Ascending aorta (tissue), 2 donors: Measurements from ENCODE around the gene KLHDC7B. TPM values are rescaled to one million over a fixed set of nuclear protein-coding genes. Genes with fewer than 3 reads are reported as not detected.

Experiments
- DNase-seq, 2 donors: peaks; one replicate each; pipeline ENCODE4 v3.0.0-alpha.2; 2019; ENCODE audit warnings: low spot score in 2 of 2
- H3K27ac ChIP-seq, 2 donors: fragments of 200-600 bp; sonication (generic); one replicate each; pipeline ENCODE4 v1.5.1; 2016 to 2017; ENCODE audit warnings: mild to moderate bottlenecking in 1 of 2
- H3K27me3 ChIP-seq: fragments of 200-600 bp; sonication (generic); one replicate; pipeline ENCODE4 v1.5.1; 2017
- H3K36me3 ChIP-seq, 2 donors: fragments of 200-600 bp; sonication (generic); one replicate each; pipeline ENCODE4 v1.5.1; 2016
- H3K4me1 ChIP-seq, 2 donors: fragments of 200-600 bp; sonication (generic); one replicate each; pipeline ENCODE4 v1.5.1; 2016 to 2017; ENCODE audit warnings: mild to moderate bottlenecking in 1 of 2
- H3K4me3 ChIP-seq, 2 donors: fragments of 200-600 bp; sonication (generic); one replicate each; pipeline ENCODE4 v1.5.1; 2016 to 2017; ENCODE audit warnings: mild to moderate bottlenecking in 1 of 2
- H3K9me3 ChIP-seq, 2 donors: fragments of 200-600 bp; sonication (generic); one replicate each; pipeline ENCODE4 v1.5.1; 2016
- intact Hi-C: fragments of 100-400 bp; cut with DNase I; formaldehyde crosslinking; loops from one replicate; pipeline ENCODE4 v1.15.1; 2023
- total RNA-seq: library from RNA; depleted of rRNA; stranded (reverse); fragments of >200 nt; gene quantifications from one replicate; pipeline ENCODE4 v1.1.0, GENCODE V29; 2016
- TF ChIP-seq, protein P1 (sequence below), 3 experiments: fragments of 200-600 bp in 2 of 3; fragments of 450-650 bp in 1 of 3; sonication (generic) in 2 of 3; IDR thresholded peaks; one replicate each; pipeline ENCODE4 v1.5.1; 2016 to 2019; ENCODE audit warnings: antibody characterized with exemption in 3 of 3, mild to moderate bottlenecking in 1 of 3, moderate library complexity in 1 of 3

KLHDC7B gene
- total RNA-seq, 1 donor from 2014 or later, result not detected

DNA sequence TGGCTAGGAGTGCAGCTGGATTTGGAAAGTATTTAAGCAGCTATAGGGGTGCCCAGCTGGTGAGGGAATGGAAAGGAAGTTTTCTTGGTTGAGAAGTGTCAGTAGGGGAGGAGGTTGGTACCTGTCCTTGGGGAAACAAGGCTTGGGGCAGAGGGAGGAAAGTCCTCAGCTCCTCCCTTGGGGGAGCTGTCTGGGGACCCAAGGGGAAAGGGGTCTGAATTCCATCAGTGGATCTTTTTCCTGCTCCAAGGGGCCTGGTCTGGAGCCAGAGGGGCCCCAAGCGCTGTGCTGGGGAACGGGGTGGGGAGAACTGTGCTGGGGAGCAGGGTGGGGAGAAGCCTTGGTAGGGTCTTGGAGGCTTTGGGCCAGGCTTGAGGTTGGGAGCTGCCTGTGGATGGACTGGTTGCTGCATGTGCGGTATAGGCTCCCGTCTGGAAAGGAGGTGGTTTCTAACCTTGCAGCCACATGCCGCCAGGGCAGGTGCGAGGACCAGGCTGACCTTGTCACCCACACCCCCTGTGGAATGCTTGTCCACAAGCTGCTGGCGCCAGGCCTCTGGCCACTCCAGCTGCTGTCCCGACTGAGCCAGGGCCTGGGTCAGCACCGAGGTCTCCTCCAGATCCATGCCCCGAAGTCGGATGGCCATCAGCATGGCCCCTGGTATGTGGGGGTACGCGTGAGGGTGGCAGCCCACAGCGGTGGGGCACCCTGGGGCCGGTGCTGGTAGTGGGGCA is 16.9 kb upstream of the KLHDC7B start:
- H3K27me3 ChIP-seq, result peaks cover 11% of the 10 kb centered on the region
- peaks cover 0 to 3% of the 10 kb centered on the region in 2 donors for H3K36me3 ChIP-seq
- H3K4me1 ChIP-seq, result peaks cover 18 to 40% of the 10 kb centered on the region in 2 donors
- intact Hi-C loops, result loop anchor here (5.0 kb wide), 1 partner anchor 98 kb away; the partner anchor contains the start of gene ARSA
- no peak for DNase-seq
- peak overlapping the region; percentile 80 to 91 for H3K27ac ChIP-seq
- H3K4me3 ChIP-seq, result peak overlapping the region in 1 of 2 donors; percentile 78
- H3K9me3 ChIP-seq, result no peaks in the 10 kb centered on the region
- TF ChIP-seq, protein P1, sequence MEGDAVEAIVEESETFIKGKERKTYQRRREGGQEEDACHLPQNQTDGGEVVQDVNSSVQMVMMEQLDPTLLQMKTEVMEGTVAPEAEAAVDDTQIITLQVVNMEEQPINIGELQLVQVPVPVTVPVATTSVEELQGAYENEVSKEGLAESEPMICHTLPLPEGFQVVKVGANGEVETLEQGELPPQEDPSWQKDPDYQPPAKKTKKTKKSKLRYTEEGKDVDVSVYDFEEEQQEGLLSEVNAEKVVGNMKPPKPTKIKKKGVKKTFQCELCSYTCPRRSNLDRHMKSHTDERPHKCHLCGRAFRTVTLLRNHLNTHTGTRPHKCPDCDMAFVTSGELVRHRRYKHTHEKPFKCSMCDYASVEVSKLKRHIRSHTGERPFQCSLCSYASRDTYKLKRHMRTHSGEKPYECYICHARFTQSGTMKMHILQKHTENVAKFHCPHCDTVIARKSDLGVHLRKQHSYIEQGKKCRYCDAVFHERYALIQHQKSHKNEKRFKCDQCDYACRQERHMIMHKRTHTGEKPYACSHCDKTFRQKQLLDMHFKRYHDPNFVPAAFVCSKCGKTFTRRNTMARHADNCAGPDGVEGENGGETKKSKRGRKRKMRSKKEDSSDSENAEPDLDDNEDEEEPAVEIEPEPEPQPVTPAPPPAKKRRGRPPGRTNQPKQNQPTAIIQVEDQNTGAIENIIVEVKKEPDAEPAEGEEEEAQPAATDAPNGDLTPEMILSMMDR (IDR thresholded peaks at IDR 0.05), result no peak

DNA sequence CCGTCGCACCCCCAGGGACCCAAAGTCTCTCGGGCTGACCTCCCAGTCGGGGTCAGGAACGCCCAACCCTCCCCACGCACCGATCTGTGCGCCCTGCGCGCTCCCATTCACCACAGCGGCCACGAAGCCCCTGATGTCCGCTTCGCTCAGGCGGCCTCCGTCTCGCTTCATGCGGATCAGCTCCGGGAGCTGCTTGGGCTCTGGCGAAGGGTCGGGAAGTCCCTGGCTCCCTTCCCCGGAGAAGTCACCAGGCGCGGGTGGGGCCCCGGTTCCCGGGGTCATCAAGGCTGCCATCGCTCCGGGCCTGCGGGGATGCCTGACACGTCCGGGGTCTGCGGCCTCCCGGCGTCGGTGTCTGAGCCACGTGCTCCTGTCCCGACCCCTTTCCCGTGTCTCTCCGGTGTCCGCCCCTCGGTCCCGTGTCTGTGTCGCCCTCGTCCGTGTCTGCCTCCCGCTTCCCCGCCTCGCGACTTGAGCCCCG is 16.2 kb upstream of the KLHDC7B start:
- H3K4me3 ChIP-seq, result peak overlapping the region; percentile 61 to 78
- intact Hi-C loops, result loop anchor here (5.0 kb wide), 1 partner anchor 98 kb away; the partner anchor contains the start of gene ARSA
- peak overlapping the region; percentile 80 to 91 for H3K27ac ChIP-seq
- no peak for DNase-seq
- peaks cover 11% of the 10 kb centered on the region for H3K27me3 ChIP-seq
- H3K9me3 ChIP-seq, result no peaks in the 10 kb centered on the region
- TF ChIP-seq, protein P1 (IDR thresholded peaks at IDR 0.05), result no peak
- H3K4me1 ChIP-seq, result peaks cover 18 to 37% of the 10 kb centered on the region in 2 donors
- no peaks in the 10 kb centered on the region for H3K36me3 ChIP-seq

DNA sequence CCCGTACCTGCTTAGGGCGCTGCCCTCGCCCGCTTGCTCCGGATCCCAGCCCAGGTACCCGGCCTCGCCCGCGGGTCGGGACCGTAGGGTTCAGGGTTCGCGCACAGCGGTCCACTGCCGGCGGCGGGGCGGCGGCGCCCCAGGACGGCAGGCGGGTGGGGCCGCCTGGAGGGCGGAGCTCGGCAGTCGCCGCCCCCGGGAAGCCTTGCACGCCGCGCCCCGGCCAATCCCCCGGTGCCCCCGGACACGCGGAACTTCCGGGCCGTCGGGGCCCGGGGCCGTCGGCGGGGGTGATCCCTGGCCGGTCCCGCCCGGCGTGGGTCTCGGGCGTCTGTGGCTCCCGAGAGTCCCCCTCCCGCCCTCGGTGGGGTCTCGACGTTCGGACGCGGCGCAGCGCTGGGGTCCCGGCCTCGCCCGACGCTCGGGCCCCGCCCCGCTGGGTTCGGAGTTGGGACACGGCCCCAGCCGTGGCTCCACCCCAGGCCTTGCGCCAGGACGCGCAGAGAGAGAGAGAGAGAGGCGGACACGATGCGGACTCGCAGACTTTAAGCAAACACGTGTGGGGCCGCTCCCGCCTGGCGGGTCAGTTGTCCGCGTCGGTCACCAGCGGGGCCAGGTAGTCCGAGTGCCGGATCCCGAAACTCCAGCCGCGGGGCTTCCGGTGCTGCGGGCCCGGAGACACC is 15.7 kb upstream of the KLHDC7B start, which contains the start of gene TYMP:
TSS of gene TYMP (minus strand) at position 116 of the 683 bp plus-strand sequence. CDS start 303 bp downstream, outside the sequence.
- Histone ChIP-seq H3K4me1 (peaks cover 18 to 31% of the 10 kb centered on the region in 2 donors), H3K9me3 (no peaks in the 10 kb centered on the region), H3K27ac (peak within 1 kb of the TSS; percentile 80 to 91), H3K36me3 (no peaks in the 10 kb centered on the region), H3K27me3 (peaks cover 11% of the 10 kb centered on the region), H3K4me3 (peak within 1 kb of the TSS; percentile 61 to 78)
- intact Hi-C loops, result loop anchor here (5.0 kb wide), 1 partner anchor 97 kb away; the partner anchor contains the start of gene ARSA
- TF ChIP-seq, protein P1 (IDR thresholded peaks at IDR 0.05), result no peak
- peak in 1 of 2 donors; percentile 88 for DNase-seq

DNA sequence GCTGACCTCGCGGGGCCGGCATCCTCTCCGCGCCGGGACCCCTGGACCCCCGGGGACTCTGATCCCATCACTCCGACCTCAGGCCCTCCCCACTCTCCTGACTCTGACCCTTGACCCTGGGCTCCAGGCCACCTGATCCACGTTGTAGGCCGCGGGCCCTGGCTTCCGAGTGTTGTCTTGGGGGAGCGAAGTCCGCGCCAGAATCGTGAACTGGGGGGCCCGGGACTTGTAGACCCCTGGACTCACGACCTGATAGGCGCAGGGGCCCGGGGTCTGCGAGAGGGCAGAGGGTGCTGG is 15.2 kb upstream of the KLHDC7B start:
- Histone ChIP-seq H3K9me3 (no peaks in the 10 kb centered on the region), H3K4me3 (peak overlapping the region; percentile 61 to 78), H3K27ac (peak overlapping the region; percentile 80 to 91), H3K27me3 (peaks cover 11% of the 10 kb centered on the region), H3K4me1 (peaks cover 18 to 30% of the 10 kb centered on the region in 2 donors), H3K36me3 (no peaks in the 10 kb centered on the region)
- intact Hi-C loops, result no loop called here
- peak in 1 of 2 donors; percentile 73 for DNase-seq
- TF ChIP-seq, protein P1 (IDR thresholded peaks at IDR 0.05), result peak in 1 of 3 experiments; percentile 7

DNA sequence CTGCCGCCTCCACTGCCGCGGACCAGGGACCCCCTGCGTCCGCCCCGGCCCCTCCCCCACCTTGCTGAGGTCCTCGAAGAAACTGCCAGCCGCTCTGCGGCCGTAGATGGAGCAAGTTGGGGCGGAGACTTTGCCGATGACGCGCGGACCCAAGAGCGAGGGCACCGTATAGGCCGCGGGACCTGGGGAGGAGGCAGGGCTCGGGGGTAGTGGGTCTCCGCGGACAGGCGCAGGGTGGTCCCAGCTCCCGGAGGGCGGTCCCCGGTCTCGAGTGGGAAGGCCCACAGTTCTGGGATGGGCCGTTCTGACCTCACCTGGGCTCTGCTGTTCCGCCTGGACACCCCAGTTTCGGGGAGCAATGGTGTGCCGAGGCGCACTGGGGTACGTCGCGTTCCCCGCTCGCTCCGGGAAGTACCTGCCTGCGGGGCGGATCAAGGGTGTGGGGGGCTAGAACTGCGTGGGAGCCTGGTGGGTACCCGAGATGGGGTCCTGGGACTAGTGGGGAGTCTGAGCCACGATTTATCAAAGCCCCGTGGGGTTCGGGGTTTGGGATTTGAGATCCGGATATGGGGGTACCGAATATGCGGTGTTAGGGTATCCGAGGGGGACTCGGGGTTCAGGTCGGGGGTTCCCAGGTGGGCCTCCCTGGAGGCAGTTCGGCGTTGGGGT is 14.7 kb upstream of the KLHDC7B start:
- Histone ChIP-seq H3K4me3 (peak overlapping the region; percentile 61 to 78), H3K27me3 (peaks cover 11% of the 10 kb centered on the region), H3K27ac (peak overlapping the region; percentile 80 to 91), H3K36me3 (no peaks in the 10 kb centered on the region), H3K9me3 (no peaks in the 10 kb centered on the region), H3K4me1 (peaks cover 18 to 30% of the 10 kb centered on the region in 2 donors)
- peak in 1 of 2 donors; percentile 90 for DNase-seq
- intact Hi-C loops, result no loop called here
- TF ChIP-seq, protein P1 (IDR thresholded peaks at IDR 0.05), result no peak
